Body of pancreas (tissue), 4 donors: ENCODE data around the gene RPS29. TPM values are rescaled to one million over a fixed set of nuclear protein-coding genes. Genes with fewer than 3 reads are reported as not detected.

Experiments used
- ATAC-seq: fragments of 150-250 bp; one replicate; pipeline ENCODE4 v1.9.1; 2016
- DNase-seq, 4 donors: peaks; one replicate each; pipeline ENCODE4 v3.0.0-alpha.2; 2019
- H3K27ac ChIP-seq, 4 donors: fragments of 200-600 bp; sonication (generic); 1 replicate in 3 of 4; 2 replicates in 1 of 4; pipeline versions ENCODE4 v1.5.1 to v1.6.1; 2016 to 2019; ENCODE audit warnings: mild to moderate bottlenecking in 1 of 4, mixed read lengths in 1 of 4, moderate library complexity in 1 of 4
- H3K27me3 ChIP-seq, 2 donors: fragments of 200-600 bp; sonication (generic); one replicate each; pipeline ENCODE4 v1.6.0; 2016; ENCODE audit warnings: mild to moderate bottlenecking in 1 of 2
- H3K36me3 ChIP-seq, 2 donors: fragments of 200-600 bp; sonication (generic); replicated peaks in 1 of 2; 2 replicates each; pipeline ENCODE4 v1.5.1; 2016; ENCODE audit warnings: low read depth in 2 of 2; ENCODE audit not compliant: insufficient read depth in 1 of 2
- H3K4me1 ChIP-seq: fragments of 200-600 bp; sonication (generic); one replicate; pipeline ENCODE4 v1.6.0; 2016
- H3K4me3 ChIP-seq, 2 donors: fragments of 200-600 bp; sonication (generic); 1 replicate in 1 of 2; 2 replicates in 1 of 2; pipeline ENCODE4 v1.5.1; 2016 to 2019
- H3K9me3 ChIP-seq, 3 donors: fragments of 200-600 bp; sonication (generic); 1 replicate in 2 of 3; 2 replicates in 1 of 3; pipeline ENCODE4 v1.5.1; 2016
- POLR2A ChIP-seq, 3 donors: fragments of 450-650 bp; IDR thresholded peaks; one replicate each; pipeline ENCODE4 v1.6.1; 2016; ENCODE audit warnings: antibody characterized with exemption in 3 of 3, mild to moderate bottlenecking in 2 of 3
- WGBS, 2 donors: methylation state at CpG; one replicate each; pipeline ENCODE4 v1.1.5; 2017; 5-methylcytosine and 5-hydroxymethylcytosine counted together
- intact Hi-C: fragments of 100-400 bp; cut with DNase I; formaldehyde crosslinking; loops from one replicate; pipeline ENCODE4 v1.15.1; 2023
- total RNA-seq, 2 donors: library from RNA; depleted of rRNA; stranded (reverse); fragments of >200 nt; gene quantifications; one replicate each; pipeline ENCODE4 v1.1.0, GENCODE V29; 2016
- TF ChIP-seq, protein P1 (sequence below), 7 experiments: fragments of 450-650 bp in 4 of 7; fragments of 200-600 bp in 3 of 7; sonication (generic) in 3 of 7; IDR thresholded peaks; one replicate each; pipeline ENCODE4 v1.5.1; 2016 to 2019; ENCODE audit warnings: antibody characterized with exemption in 7 of 7

The RPS29 gene
- total RNA-seq, 2 donors from 2014 or later, result 1,265 to 2,856 TPM

- intact Hi-C loops, result no loop called here
- H3K27me3 ChIP-seq, result no peaks in the 10 kb centered on the region
- H3K27ac ChIP-seq, result no peak overlapping the region
- no peaks in the 10 kb centered on the region for H3K4me1 ChIP-seq
- no peaks in the 10 kb centered on the region for H3K36me3 ChIP-seq
- no peak for DNase-seq
- TF ChIP-seq POLR2A (IDR thresholded peaks at IDR 0.05), result no peak
- TF ChIP-seq, protein P1, sequence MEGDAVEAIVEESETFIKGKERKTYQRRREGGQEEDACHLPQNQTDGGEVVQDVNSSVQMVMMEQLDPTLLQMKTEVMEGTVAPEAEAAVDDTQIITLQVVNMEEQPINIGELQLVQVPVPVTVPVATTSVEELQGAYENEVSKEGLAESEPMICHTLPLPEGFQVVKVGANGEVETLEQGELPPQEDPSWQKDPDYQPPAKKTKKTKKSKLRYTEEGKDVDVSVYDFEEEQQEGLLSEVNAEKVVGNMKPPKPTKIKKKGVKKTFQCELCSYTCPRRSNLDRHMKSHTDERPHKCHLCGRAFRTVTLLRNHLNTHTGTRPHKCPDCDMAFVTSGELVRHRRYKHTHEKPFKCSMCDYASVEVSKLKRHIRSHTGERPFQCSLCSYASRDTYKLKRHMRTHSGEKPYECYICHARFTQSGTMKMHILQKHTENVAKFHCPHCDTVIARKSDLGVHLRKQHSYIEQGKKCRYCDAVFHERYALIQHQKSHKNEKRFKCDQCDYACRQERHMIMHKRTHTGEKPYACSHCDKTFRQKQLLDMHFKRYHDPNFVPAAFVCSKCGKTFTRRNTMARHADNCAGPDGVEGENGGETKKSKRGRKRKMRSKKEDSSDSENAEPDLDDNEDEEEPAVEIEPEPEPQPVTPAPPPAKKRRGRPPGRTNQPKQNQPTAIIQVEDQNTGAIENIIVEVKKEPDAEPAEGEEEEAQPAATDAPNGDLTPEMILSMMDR (IDR thresholded peaks at IDR 0.05), result no peak
- no peak overlapping the region for H3K4me3 ChIP-seq
- 73 to 77% methylated on average over 3 of the region's 3 CpGs for WGBS, 2 donors
- ATAC-seq, result no peak
- H3K9me3 ChIP-seq, result no peaks in the 10 kb centered on the region
Observed at GRCh38 chr14:49569281-49569680, 16.9 kb downstream of the RPS29 start.

GRCh38 chr14:49566714-49567113 lies 19.5 kb downstream of the RPS29 start:
- H3K9me3 ChIP-seq, result no peaks in the 10 kb centered on the region
- H3K27ac ChIP-seq, result no peak overlapping the region
- no peaks in the 10 kb centered on the region for H3K4me1 ChIP-seq
- no peaks in the 10 kb centered on the region for H3K36me3 ChIP-seq
- intact Hi-C loops, result no loop called here
- DNase-seq, result no peak
- no peak for TF ChIP-seq POLR2A (IDR thresholded peaks at IDR 0.05)
- TF ChIP-seq, protein P1 (IDR thresholded peaks at IDR 0.05), result no peak
- 83 to 84% methylated on average over 12 of the region's 12 CpGs for WGBS, 2 donors
- no peak overlapping the region for H3K4me3 ChIP-seq
- no peaks in the 10 kb centered on the region for H3K27me3 ChIP-seq
- ATAC-seq, result no peak

GRCh38 chr14:49559979-49560768 lies 26.0 kb downstream of the RPS29 start:
- no peak for TF ChIP-seq POLR2A (IDR thresholded peaks at IDR 0.05)
- TF ChIP-seq, protein P1 (IDR thresholded peaks at IDR 0.05), result no peak
- ATAC-seq (no peak), DNase-seq (no peak)
- H3K4me3 ChIP-seq, result no peak overlapping the region
- 86 to 88% methylated on average over 6 of the region's 6 CpGs for WGBS, 2 donors
- H3K36me3 ChIP-seq, result no peaks in the 10 kb centered on the region
- no peak overlapping the region for H3K27ac ChIP-seq
- no peaks in the 10 kb centered on the region for H3K9me3 ChIP-seq
- no peaks in the 10 kb centered on the region for H3K4me1 ChIP-seq
- intact Hi-C loops, result no loop called here
- no peaks in the 10 kb centered on the region for H3K27me3 ChIP-seq

DNA sequence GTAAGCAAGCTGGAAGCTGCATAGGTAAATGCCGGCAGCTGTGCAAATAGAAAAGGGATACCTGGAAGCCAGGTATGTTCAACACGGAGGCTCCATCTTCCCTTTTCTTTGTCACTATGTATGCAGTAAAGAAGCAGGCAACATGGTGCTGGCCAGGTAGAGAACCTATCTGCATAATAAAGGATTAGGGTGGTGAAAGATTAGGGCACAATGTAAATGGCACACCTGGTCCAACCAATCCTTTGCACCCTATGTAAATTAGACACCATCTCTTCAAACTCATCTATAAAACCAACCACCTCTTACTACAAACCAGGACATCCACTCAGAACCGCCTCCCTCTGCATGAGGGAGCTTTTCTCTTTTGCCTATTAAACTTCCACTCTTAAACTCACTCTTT lies 32.3 kb downstream of the RPS29 start:
- no peak overlapping the region for H3K27ac ChIP-seq
- WGBS, 2 donors, result 42 to 45% methylated on average over 3 of the region's 3 CpGs
- no peaks in the 10 kb centered on the region for H3K36me3 ChIP-seq
- TF ChIP-seq, protein P1 (IDR thresholded peaks at IDR 0.05), result no peak
- TF ChIP-seq POLR2A (IDR thresholded peaks at IDR 0.05), result no peak
- DNase-seq, result no peak
- no peaks in the 10 kb centered on the region for H3K27me3 ChIP-seq
- H3K9me3 ChIP-seq, result no peaks in the 10 kb centered on the region
- ATAC-seq, result no peak
- H3K4me3 ChIP-seq, result no peak overlapping the region
- peaks cover 15% of the 10 kb centered on the region for H3K4me1 ChIP-seq
- intact Hi-C loops, result no loop called here

- no peak for TF ChIP-seq POLR2A (IDR thresholded peaks at IDR 0.05)
- TF ChIP-seq, protein P1 (IDR thresholded peaks at IDR 0.05), result no peak
- Histone ChIP-seq H3K36me3 (no peaks in the 10 kb centered on the region), H3K27ac (no peak overlapping the region), H3K27me3 (no peaks in the 10 kb centered on the region), H3K4me1 (peaks cover 15% of the 10 kb centered on the region), H3K9me3 (no peaks in the 10 kb centered on the region), H3K4me3 (no peak overlapping the region)
- no peak for ATAC-seq
- no peak for DNase-seq
- intact Hi-C loops, result no loop called here
Observed at GRCh38 chr14:49553106-49553505, 33.1 kb downstream of the RPS29 start.
